ENCODE results near the gene ZBTB3.

DNA sequence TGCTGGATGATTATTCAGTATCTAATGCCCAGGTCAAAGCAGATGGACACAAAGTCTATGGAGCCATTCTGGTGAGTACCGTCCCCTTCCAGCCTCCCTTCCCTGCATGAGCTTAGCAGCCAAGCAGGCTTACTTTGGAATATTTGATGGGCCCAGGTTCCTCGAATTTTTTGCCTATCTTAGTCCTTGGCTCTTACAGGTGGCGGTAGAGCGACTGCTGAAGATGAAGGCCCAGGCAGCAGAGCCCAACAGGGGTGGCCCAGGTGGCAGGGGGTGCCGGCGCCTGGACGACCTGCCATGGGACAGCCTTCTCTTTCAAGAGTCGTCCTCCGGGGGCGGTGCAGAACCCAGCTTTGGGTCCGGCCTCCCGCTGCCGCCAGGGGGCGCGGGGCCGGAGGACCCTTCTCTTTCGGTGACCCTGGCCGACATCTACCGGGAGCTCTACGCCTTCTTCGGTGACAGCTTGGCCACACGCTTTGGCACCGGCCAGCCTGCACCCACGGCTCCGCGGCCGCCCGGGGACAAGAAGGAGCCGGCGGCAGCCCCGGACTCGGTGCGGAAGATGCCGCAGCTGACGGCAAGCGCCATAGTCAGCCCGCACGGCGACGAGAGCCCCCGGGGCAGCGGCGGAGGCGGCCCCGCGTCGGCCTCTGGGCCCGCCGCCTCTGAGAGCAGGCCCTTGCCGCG lies 32.5 kb upstream of the ZBTB3 start:
- TF ChIP-seq POLR2A (IDR thresholded peaks at IDR 0.05), result no peak
- TF ChIP-seq, protein P1, sequence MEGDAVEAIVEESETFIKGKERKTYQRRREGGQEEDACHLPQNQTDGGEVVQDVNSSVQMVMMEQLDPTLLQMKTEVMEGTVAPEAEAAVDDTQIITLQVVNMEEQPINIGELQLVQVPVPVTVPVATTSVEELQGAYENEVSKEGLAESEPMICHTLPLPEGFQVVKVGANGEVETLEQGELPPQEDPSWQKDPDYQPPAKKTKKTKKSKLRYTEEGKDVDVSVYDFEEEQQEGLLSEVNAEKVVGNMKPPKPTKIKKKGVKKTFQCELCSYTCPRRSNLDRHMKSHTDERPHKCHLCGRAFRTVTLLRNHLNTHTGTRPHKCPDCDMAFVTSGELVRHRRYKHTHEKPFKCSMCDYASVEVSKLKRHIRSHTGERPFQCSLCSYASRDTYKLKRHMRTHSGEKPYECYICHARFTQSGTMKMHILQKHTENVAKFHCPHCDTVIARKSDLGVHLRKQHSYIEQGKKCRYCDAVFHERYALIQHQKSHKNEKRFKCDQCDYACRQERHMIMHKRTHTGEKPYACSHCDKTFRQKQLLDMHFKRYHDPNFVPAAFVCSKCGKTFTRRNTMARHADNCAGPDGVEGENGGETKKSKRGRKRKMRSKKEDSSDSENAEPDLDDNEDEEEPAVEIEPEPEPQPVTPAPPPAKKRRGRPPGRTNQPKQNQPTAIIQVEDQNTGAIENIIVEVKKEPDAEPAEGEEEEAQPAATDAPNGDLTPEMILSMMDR (IDR thresholded peaks at IDR 0.05), result peak; percentile 86 to 99 (median 98)
